ENCODE results near the gene FAM43A.
A peak's percentile ranks its signal among the peaks of the same experiment; 100 is the strongest.

Gene FAM43A

GRCh38 chr3:194685718-194686413 is at the start of gene FAM43A:
Gene FAM43A, plus strand, starts transcription at chr3:194685883. Its CDS starts 944 bp downstream, at chr3:194686827.
- DNase-seq: peak; percentile 91

DNA sequence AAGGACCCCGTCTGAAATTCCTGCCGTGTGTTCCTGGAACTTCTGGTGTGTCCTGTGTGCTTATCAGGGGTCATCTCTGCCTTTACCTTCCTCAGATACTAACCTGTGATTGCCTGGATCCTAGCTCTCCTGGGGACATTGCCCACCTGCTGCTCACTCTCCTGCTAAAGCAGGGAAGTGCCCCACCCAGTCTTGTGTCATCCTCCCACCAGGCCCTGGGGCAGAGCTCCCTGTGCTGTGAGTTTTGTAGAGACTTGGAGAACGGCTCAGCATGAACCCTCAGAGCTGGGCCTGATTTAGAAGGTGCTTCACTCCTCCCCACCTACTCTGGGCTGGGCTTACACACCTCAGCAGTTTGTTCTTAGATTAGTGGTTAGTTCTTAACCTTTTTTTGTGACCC is 48.6 kb upstream of the FAM43A start:
- DNase-seq: no peak

DNA sequence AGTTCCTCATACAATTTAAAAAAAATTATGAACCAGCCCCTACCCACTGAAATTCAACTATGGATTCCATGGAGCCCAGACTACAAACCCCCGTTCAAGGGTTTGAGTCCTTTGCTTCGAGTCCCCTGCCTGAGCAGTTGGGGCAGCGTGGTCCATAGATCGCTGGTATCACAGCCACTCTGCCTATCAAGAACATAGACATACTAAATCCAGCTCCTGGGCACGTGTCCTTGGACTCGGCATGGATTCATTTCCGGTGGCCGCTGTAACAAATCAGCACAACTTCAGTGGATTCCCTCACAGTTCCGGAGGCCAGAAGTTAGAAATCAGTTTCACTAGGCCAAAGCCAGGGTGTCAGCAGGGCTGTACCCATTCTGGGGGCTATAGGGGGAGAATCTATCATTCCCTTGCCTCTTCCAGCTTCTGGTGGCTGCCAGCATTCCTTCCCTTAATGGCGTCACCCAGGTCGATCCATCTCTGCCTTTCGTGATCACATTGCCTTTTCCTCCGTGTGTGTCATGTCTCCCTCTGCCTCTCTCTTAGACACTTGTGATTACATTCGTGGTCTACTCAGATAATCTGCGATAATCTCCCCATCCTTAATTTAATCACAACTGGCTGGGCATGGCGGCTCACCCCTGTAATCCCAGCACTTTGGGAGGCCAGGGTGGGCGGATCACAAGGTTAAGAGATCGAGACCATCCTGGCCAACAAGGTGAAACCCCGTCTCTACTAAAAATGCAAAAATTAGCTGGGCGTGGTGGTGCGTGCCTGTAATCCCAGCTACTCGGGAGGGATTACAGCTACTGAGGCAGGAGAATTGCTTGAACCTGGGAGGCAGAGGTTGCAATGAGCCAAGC is 47.9 kb upstream of the FAM43A start:
- DNase-seq: no peak

DNA sequence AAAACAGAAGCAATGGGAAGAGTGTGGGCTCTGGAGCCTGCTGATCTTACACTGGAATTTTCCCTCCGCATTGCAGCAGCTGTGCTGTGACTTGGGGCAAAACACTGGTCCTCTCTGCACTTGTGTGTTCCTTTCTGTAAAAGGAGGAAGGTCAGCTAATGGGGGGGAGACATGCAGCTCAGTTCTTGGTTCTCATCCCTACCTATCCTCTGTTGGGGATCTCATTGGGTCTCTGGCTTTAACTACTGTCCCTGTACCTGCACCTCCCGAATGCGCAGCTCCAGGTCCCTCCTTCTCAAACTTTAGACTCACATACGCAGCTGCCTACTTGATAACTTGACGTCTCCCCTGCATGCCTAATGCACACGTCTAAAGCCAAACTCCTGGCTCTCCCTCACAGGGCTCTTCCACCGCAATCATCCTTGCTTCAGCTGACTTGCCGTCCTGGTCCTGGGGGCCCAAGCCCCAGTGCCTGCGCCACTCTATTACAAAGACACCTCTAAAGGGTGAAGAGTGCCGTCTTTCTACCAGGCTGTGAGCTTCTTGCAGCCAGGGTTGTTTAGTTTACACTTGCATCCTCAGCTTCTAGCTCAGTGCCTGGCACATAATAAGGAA is 46.6 kb upstream of the FAM43A start:
- DNase-seq: no peak

DNA sequence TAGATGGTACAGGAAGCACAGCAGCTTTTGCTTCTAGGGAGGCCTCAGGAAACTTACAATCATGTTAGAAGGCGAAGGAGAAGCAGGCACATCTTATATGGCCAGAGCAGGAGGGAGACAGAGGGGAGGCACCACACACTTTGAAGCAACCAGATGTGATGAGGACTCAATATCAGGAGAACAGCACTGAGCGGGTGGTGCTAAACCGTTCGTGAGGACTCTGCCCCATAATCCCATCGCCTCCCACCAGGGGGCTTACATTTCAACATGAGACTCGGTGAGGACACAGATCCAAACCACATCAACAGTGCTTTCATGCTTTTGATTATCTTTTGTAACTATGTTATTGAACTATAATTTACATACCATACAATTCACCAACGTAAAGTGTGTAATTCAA is 44.9 kb upstream of the FAM43A start:
- DNase-seq: peak; percentile 10

DNA sequence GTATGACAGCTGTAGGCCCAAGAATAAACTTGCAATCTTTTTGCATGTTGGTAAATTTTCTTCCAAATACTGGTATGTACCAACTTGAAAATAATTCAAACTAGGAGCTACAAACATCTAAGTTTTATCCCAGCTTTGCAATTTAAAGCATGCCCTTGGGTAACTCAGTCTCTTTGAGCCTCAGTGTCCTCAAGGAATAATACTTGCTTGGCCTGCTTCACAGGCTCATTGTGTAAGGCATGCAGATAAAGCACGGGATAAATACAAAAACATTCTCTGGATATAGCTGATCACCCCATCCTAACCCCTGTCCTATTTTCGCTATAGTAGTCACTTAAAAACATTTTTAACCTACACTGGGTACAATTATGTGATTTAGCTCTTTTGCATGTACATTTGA is 42.9 kb upstream of the FAM43A start:
- DNase-seq: no peak

DNA sequence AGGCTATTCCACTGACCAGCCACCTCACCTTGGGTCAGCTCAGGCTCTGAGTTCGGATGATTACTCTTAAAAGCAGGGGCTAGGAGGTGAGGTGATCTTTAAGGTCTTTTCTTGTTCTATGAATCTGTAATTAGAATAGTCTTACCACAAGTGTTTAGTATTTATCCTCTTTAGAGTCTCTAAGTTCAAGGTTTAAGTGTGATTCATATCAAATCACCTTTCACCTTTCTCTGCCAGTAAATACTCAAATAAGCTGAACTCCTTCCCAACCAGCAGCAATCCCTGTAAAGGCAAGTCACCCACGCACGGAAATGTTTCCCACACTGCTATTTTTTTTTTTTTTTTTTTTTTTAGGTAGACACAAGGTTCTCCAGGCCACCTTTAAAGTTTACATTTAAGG is 37.9 kb upstream of the FAM43A start:
- DNase-seq: no peak

DNA sequence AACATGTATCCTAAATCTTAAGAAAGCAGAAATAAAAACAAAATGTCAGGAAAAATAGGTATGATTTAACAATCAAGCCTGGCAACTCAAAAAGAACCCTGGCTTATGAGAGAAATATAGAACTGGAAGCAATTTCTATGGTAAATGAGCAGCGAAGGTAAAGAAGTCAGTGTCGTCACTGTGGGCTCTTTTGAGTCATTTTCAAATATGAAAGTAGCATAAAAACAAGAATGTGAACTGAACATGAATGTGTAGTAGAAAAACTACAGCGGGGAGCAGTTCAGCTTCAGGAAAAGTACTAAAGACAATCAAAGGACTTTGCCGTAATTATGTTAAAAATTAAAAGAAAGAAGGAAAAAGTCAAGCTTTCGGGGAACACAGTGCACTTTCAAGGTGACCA is 31.2 kb upstream of the FAM43A start:
- no peak for DNase-seq

DNA sequence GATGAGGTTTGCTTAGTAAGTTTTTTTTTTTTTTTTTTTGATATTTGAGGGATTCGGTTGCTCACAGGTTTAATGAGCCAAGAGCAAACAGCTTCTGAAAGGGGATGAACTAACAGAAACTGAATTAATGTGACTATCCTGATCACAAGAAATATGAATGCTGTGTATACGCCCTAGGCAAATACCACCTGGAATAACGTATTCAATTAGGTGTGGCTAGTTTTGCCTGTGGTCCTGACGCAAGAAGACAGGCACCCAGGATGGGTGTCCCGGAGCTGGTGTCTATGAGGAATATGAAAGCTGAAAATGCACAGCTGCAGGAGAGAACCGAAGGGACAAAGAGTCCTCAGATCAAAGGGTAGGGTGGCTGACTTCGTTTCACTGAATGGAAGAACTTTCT is 28.2 kb upstream of the FAM43A start:
- DNase-seq: no peak

GRCh38 chr3:194658477-194659242 is 27.0 kb upstream of the FAM43A start:
- DNase-seq: no peak

- no peak for DNase-seq
These were observed 25.9 kb upstream of the FAM43A start for GRCh38 chr3:194659778-194660177.

DNA sequence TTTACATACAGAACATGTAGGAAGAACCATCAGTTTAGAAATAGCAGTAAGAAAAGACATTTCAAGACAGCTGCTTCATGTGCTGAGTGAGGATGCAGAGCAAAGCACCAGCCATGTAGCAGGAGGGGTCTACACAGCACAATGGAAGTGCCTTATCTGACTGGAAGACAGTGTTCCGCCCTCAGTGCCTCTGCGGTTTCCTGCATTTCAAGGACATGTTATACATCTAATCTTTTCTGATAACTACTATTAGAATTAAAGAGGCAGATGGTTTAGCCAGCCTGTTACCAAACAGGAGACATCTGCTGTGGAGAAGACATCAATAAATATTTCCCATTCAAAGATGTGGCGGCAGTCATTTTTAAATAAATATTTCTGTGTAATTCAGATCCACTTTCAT is 24.3 kb upstream of the FAM43A start:
- no peak for DNase-seq

- DNase-seq: no peak
These were observed 23.7 kb upstream of the FAM43A start for GRCh38 chr3:194661946-194662345.

GRCh38 chr3:194664857-194665256 is 20.8 kb upstream of the FAM43A start:
- DNase-seq: no peak

- DNase-seq: no peak
These were observed 18.3 kb upstream of the FAM43A start for GRCh38 chr3:194667363-194667762.

- peak; percentile 27 for DNase-seq
These were observed 14.2 kb upstream of the FAM43A start for GRCh38 chr3:194671511-194671899.

DNA sequence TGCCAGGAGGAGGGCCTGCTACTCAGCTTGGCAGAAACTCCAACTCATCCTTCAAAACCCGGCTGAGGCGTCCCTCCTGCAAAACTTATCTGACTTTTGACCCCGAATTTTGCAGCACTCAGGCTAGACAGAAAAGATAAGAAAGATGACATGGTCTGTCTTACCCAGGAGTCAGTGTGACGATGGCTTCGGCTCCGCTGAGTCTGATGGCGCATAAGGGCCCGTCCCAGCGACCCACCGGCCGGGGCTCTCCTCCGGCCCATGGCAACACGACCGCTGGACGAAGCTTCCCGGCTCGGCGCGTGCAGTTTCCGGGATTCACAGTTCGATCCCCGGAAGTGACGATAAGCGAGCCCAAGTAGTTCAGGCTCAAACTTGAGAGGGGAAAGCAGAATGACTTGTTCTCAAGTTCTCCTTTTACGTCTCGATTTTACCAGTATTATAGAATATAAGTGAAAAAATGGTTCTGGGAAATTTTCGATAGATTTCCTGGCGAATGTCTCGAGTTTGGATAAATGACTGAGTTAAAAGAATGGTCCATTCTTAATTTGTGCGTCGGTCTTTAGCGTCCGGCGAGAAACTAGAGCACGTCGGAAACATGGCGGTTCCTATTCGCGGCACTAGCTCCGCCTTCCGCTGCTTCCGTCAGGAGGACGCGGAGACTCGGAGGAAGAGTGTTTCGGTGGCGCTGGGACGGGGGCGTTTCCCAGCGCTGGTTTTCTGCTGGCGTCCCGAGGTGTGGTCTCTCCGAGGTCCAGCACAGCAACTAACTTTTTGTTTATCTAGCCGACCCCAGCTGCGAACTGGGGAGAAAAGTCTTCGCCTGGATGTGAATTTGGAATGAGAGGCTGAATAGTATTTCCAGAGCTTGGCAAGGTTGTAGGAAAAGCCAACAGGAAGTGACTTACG is 13.5 kb upstream of the FAM43A start, which contains the start of gene LSG1:
LSG1 (minus strand) TSS at position 292 of the 909 bp plus-strand sequence; CDS start at position 263, 29 bp downstream.
- peak; percentile 91 for DNase-seq

- DNase-seq: peak; percentile 19
These were observed 12.8 kb upstream of the FAM43A start for GRCh38 chr3:194672876-194673275.

- no peak for DNase-seq
These were observed 11.9 kb upstream of the FAM43A start for GRCh38 chr3:194673761-194674160.

DNA sequence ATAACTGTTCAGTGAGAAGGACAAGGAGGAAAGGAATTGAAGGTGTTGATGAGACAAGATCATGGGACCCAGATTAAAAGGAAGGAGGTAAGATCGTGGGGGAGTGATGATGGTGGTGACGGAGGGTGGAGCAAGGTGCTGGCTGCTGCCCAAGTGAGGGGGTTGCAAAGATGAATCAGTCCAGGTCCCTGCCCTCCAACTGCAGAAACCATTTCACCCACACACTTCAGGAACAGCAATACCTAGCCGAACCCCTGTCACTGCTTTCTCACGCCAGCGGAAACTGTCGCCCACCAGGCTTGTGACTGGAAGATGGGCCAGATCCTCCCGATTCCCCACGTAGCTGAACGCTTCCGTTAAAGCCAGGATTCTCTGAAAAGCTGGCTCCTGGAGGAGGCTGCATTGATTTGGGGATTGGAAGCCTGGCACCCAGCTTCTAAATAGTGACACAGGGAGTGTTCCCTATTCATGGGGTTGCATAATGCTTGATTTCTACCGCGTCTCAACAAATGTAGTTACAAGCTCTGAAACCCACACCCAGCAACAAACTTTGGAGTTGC is 10.5 kb upstream of the FAM43A start:
- DNase-seq: no peak

- no peak for DNase-seq
These were observed 10.0 kb upstream of the FAM43A start for GRCh38 chr3:194675680-194676079.

DNA sequence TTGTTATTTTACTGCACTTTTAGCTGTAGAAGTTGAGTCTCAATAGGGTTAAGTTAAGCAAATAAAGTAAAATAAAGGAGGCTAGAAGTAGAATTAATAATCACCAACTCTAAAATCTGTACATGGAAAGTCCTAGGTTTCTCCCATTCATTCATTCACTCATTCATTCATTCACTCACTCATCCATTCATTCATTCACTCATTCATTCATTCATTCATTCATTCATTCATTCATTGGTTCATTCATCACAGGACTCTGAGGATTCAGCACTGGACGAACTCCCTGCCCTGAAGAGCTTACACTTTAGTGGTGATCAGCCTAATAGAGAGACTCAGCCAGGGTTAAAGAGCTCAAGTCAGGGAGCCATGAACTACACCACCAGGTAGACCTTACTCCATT is 9.2 kb upstream of the FAM43A start:
- no peak for DNase-seq
